Peyer's patch (tissue), 4 donors: ENCODE results near the gene RPS16. TPM values are rescaled to one million over a fixed set of nuclear protein-coding genes. Genes with fewer than 3 reads are reported as not detected.

Experiments
- DNase-seq, 3 donors: peaks; one replicate each; pipeline ENCODE4 v3.0.0-alpha.2; 2017 to 2019
- H3K27ac ChIP-seq, 4 donors: fragments of 200-600 bp; sonication (generic); one replicate each; pipeline ENCODE4 v1.5.1; 2016 to 2019
- H3K27me3 ChIP-seq, 2 donors: fragments of 200-600 bp; sonication (generic); one replicate each; pipeline ENCODE4 v1.5.1; 2019
- H3K36me3 ChIP-seq, 3 donors: fragments of 200-600 bp; sonication (generic); one replicate each; pipeline ENCODE4 v1.5.1; 2016 to 2019
- H3K4me1 ChIP-seq, 4 donors: fragments of 200-600 bp; sonication (generic); one replicate each; pipeline ENCODE4 v1.5.1; 2016 to 2019
- H3K4me3 ChIP-seq, 4 donors: fragments of 200-600 bp; sonication (generic); 1 replicate in 3 of 4; 2 replicates in 1 of 4; pipeline ENCODE4 v1.5.1; 2016 to 2019; ENCODE audit warnings: mild to moderate bottlenecking in 1 of 4
- H3K9me3 ChIP-seq, 4 donors: fragments of 200-600 bp; sonication (generic); one replicate each; pipeline ENCODE4 v1.5.1; 2016 to 2019; ENCODE audit warnings: mild to moderate bottlenecking in 1 of 4
- CTCF ChIP-seq, 6 experiments: fragments of 450-650 bp in 4 of 6; fragments of 200-600 bp in 2 of 6; sonication (generic) in 1 of 6; IDR thresholded peaks; one replicate each; pipeline ENCODE4 v1.5.1; 2017 to 2019; ENCODE audit warnings: antibody characterized with exemption in 6 of 6, mild to moderate bottlenecking in 3 of 6, moderate library complexity in 1 of 6
- POLR2A ChIP-seq, 2 donors: fragments of 450-650 bp; IDR thresholded peaks; one replicate each; pipeline ENCODE4 v1.5.1; 2017; ENCODE audit warnings: antibody characterized with exemption in 2 of 2, mild to moderate bottlenecking in 2 of 2, moderate library complexity in 2 of 2
- total RNA-seq, 4 donors: library from RNA; depleted of rRNA; stranded (reverse); fragments of >200 nt; gene quantifications; one replicate each; pipeline ENCODE4 v1.1.0, GENCODE V29; 2016

Gene RPS16
- total RNA-seq, 4 donors from 2014 or later = 443 to 1,406 (median 686) TPM

DNA sequence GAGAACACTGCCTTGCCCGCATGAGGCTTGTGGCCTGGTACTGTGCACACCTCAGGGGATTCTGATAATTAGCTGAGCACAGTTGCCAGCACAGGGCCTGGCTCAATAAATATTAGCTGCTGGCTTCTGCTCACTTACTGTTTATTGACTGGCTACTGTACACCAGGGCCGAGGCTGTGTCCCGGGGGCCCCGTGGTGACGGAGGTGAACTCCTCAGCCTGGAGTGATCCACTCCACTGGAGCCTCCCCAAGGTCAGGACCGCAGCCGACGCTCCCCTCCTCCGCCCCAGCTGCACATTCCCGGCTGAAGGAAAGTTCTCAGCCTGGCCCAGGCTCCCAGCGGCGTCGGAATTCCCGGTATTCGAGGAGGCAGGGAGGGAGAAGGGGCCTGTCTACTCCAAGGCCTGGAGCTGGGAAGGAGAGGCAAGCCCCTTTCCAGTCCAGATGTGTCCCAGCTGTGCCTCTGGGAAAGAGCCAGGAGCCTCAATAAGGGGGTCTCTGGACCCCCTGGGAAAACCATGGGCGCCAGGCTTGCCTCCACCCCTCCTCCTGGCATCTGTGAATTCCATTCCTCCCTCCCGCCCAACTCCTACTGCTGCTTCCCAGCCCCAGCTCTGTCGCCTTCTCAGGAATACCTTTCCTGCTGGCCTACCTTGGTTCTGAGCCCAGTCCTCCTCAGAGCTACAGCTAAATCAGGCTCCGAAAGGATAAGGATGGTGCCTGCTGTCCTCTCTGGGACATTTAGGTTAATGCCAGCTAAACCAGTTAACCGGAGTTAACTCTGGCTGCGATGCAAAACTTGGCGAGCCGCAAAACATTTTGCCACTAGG, 7.3 kb downstream of the RPS16 start:
- Histone ChIP-seq H3K36me3 (peaks cover 0 to 18% (median 0%) of the 10 kb centered on the region in 3 donors), H3K4me1 (peaks cover 0 to 19% (median 8%) of the 10 kb centered on the region in 4 donors), H3K4me3 (no peak overlapping the region), H3K9me3 (no peaks in the 10 kb centered on the region), H3K27ac (peak overlapping the region; percentile 28 to 86 (median 58)), H3K27me3 (no peaks in the 10 kb centered on the region)
- DNase-seq = peak in 1 of 3 donors; percentile 53
- TF ChIP-seq CTCF (IDR thresholded peaks at IDR 0.05) = no peak
- TF ChIP-seq POLR2A (IDR thresholded peaks at IDR 0.05) = no peak

DNA sequence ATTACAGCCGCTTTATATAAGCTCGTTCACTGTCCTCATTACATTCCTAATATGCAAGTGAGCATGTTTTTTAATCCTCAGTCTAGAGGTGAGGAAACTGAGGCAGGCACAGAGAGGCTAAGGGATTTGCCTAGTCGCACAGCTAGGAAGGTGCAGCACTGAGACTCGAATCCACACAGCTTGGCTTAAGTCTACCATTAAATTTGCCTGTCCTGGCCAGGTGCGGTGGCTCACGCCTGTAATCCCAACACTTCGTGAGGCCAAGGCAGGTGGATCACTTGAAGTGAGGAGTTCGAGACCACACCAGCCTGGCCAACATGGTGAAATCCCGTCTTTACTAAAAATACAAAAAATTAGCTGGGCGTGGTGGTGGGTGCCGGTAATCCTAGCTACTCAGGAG, 8.0 kb downstream of the RPS16 start:
- Histone ChIP-seq H3K4me3 (no peak overlapping the region), H3K9me3 (no peaks in the 10 kb centered on the region), H3K36me3 (peaks cover 0 to 10% (median 0%) of the 10 kb centered on the region in 3 donors), H3K4me1 (peaks cover 0 to 19% (median 8%) of the 10 kb centered on the region in 4 donors), H3K27me3 (no peaks in the 10 kb centered on the region), H3K27ac (peak overlapping the region in 3 of 4 donors; percentile 46 to 86 (median 71))
- TF ChIP-seq POLR2A (IDR thresholded peaks at IDR 0.05) = no peak
- TF ChIP-seq CTCF (IDR thresholded peaks at IDR 0.05) = no peak
- no peak for DNase-seq

- TF ChIP-seq CTCF (IDR thresholded peaks at IDR 0.05) = no peak
- TF ChIP-seq POLR2A (IDR thresholded peaks at IDR 0.05) = no peak
- no peak overlapping the region for H3K27ac ChIP-seq
- no peaks in the 10 kb centered on the region for H3K36me3 ChIP-seq
- no peaks in the 10 kb centered on the region for H3K27me3 ChIP-seq
- H3K9me3 ChIP-seq = no peaks in the 10 kb centered on the region
- peaks cover 0 to 18% (median 6%) of the 10 kb centered on the region in 4 donors for H3K4me1 ChIP-seq
- no peak overlapping the region for H3K4me3 ChIP-seq
- no peak for DNase-seq
Measured at GRCh38 chr19:39426170-39426569, 9.6 kb downstream of the RPS16 start.

DNA sequence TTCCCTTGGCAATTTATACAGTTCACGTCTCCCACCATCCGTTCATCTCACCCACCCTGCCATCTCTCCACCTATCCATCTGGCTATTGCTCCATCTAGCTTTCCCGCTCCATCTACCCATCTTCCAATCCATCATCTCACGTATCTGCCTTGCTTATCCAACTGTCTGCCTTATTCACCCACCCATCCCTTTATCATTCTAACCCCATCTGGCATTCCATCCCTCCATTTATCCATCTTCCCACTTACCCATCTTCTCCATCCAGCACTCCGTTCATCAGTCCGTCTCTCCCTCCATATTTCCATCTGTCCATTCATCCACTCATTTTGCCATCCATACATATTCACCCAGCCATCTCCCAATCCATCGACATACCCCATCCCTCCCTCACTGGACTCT, 10.0 kb downstream of the RPS16 start:
- no peak for TF ChIP-seq POLR2A (IDR thresholded peaks at IDR 0.05)
- no peak for TF ChIP-seq CTCF (IDR thresholded peaks at IDR 0.05)
- no peaks in the 10 kb centered on the region for H3K27me3 ChIP-seq
- no peak overlapping the region for H3K27ac ChIP-seq
- no peaks in the 10 kb centered on the region for H3K36me3 ChIP-seq
- H3K9me3 ChIP-seq = no peaks in the 10 kb centered on the region
- no peak for DNase-seq
- peaks cover 0 to 14% (median 2%) of the 10 kb centered on the region in 4 donors for H3K4me1 ChIP-seq
- no peak overlapping the region for H3K4me3 ChIP-seq

GRCh38 chr19:39424934-39425333, 10.8 kb downstream of the RPS16 start:
- H3K27ac ChIP-seq = no peak overlapping the region
- DNase-seq = no peak
- no peak overlapping the region for H3K4me3 ChIP-seq
- TF ChIP-seq POLR2A (IDR thresholded peaks at IDR 0.05) (no peak), CTCF (IDR thresholded peaks at IDR 0.05) (no peak)
- peaks cover 0 to 8% (median 0%) of the 10 kb centered on the region in 4 donors for H3K4me1 ChIP-seq
- no peaks in the 10 kb centered on the region for H3K36me3 ChIP-seq
- no peaks in the 10 kb centered on the region for H3K27me3 ChIP-seq
- no peaks in the 10 kb centered on the region for H3K9me3 ChIP-seq
